GM12875 (cell line): ENCODE data around the gene ZBTB25.

Experiments
- H3K4me3 ChIP-seq: one replicate; pipeline ENCODE4 v1.5.1; 2011; ENCODE audit warnings: low read depth, low read length, control low read depth
- TF ChIP-seq, protein P1 (sequence below): IDR thresholded peaks from 2 replicates; pipeline ENCODE4 v1.5.1; 2011; ENCODE audit warnings: low read depth, mild to moderate bottlenecking, control low read depth, inconsistent platforms, low read length, moderate library complexity, borderline replicate concordance; ENCODE audit not compliant: insufficient read depth

The ZBTB25 gene

DNA sequence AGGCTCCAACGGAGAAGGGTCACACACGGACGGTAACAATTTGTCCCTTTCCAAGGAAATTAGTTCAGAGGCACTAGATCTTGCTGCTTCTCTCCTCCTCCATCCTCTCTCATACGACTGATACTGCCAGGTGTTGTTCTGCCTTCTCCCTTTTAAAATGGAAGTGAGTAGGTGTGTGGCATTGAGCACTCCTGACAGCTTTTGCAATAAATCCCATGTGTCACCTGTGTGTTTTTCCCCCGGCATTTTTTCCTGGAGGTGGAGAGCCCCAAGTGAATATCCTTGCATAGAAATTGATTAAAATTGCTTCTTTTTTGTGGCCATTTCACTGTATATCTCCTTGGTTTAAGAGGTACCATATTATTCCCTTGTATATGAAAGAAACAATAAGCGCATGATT is 64.5 kb downstream of the ZBTB25 start:
- TF ChIP-seq, protein P1, sequence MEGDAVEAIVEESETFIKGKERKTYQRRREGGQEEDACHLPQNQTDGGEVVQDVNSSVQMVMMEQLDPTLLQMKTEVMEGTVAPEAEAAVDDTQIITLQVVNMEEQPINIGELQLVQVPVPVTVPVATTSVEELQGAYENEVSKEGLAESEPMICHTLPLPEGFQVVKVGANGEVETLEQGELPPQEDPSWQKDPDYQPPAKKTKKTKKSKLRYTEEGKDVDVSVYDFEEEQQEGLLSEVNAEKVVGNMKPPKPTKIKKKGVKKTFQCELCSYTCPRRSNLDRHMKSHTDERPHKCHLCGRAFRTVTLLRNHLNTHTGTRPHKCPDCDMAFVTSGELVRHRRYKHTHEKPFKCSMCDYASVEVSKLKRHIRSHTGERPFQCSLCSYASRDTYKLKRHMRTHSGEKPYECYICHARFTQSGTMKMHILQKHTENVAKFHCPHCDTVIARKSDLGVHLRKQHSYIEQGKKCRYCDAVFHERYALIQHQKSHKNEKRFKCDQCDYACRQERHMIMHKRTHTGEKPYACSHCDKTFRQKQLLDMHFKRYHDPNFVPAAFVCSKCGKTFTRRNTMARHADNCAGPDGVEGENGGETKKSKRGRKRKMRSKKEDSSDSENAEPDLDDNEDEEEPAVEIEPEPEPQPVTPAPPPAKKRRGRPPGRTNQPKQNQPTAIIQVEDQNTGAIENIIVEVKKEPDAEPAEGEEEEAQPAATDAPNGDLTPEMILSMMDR = no peak
- no peak overlapping the region for H3K4me3 ChIP-seq

GRCh38 chr14:64438181-64438841 is 65.3 kb downstream of the ZBTB25 start:
- H3K4me3 ChIP-seq = no peak overlapping the region
- TF ChIP-seq, protein P1 = no peak

GRCh38 chr14:64434528-64434927 is 69.1 kb downstream of the ZBTB25 start:
- H3K4me3 ChIP-seq = no peak overlapping the region
- TF ChIP-seq, protein P1 = no peak

GRCh38 chr14:64423987-64424386 is 79.7 kb downstream of the ZBTB25 start:
- TF ChIP-seq, protein P1 = no peak

GRCh38 chr14:64422756-64423155 is 80.9 kb downstream of the ZBTB25 start:
- TF ChIP-seq, protein P1 = no peak
- H3K4me3 ChIP-seq = no peak overlapping the region

More at GRCh38 chr14:64423987-64424386, 79.7 kb downstream of the ZBTB25 start:
- H3K4me3 ChIP-seq = no peak overlapping the region

DNA sequence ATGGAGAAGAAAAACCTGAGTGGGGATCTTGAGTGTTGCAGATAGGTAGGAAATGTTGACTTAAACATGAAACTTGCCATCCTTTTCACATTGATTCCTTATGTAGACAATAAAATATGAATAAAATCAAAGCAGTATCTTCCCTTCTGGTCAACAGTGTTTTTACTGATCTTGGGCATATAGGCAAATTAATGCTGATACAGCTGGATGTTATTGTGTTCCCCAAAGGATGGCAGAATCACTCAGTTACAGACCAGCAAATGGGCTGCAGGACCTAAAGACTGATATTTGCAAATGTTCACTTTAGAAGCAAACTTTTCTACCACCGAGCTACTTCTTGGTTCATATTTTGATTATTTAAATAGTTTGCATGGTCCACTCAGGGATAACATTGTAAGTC is 81.6 kb downstream of the ZBTB25 start:
- H3K4me3 ChIP-seq = no peak overlapping the region
- TF ChIP-seq, protein P1 = no peak

- TF ChIP-seq, protein P1 = no peak
- H3K4me3 ChIP-seq = no peak overlapping the region
These were observed 82.5 kb downstream of the ZBTB25 start for GRCh38 chr14:64421166-64421565.
